AG10803 (cell line): ENCODE measurements around the gene SORL1.

ENCODE experiments used
- DNase-seq: peaks from one replicate; pipeline ENCODE4 v3.0.0; 2010; ENCODE audit warnings: low read depth
- H3K4me3 ChIP-seq: 2 replicates; pipeline ENCODE4 v1.5.1; 2011; ENCODE audit warnings: mild to moderate bottlenecking, low read length, control low read depth
- TF ChIP-seq, protein P1 (sequence below): conservative IDR thresholded peaks from 2 replicates; pipeline ENCODE4 v1.5.1; 2011; ENCODE audit warnings: mild to moderate bottlenecking, low read length, control low read depth, inconsistent platforms

SORL1 gene

DNA sequence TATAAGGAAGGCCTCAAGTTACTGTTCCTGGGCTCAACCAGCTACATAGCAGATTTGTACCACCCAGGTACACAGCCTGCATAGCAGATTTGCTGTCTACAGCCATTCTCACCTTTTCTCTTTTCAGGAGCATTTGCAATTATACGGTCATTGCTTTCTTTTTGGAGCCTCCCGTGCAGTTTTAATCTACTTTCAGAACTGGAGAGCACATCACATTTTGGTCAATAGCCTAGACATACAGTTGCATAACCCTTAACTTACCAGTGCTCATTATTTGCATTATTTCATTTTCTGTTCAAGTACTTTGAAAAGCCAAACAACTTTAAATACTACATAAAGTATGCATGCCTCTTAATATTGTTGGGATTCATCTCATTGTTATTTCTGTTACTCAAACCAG is 151.2 kb downstream of the SORL1 start:
- no peak overlapping the region for H3K4me3 ChIP-seq
- TF ChIP-seq, protein P1, sequence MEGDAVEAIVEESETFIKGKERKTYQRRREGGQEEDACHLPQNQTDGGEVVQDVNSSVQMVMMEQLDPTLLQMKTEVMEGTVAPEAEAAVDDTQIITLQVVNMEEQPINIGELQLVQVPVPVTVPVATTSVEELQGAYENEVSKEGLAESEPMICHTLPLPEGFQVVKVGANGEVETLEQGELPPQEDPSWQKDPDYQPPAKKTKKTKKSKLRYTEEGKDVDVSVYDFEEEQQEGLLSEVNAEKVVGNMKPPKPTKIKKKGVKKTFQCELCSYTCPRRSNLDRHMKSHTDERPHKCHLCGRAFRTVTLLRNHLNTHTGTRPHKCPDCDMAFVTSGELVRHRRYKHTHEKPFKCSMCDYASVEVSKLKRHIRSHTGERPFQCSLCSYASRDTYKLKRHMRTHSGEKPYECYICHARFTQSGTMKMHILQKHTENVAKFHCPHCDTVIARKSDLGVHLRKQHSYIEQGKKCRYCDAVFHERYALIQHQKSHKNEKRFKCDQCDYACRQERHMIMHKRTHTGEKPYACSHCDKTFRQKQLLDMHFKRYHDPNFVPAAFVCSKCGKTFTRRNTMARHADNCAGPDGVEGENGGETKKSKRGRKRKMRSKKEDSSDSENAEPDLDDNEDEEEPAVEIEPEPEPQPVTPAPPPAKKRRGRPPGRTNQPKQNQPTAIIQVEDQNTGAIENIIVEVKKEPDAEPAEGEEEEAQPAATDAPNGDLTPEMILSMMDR, result no peak
- DNase-seq, result no peak

DNA sequence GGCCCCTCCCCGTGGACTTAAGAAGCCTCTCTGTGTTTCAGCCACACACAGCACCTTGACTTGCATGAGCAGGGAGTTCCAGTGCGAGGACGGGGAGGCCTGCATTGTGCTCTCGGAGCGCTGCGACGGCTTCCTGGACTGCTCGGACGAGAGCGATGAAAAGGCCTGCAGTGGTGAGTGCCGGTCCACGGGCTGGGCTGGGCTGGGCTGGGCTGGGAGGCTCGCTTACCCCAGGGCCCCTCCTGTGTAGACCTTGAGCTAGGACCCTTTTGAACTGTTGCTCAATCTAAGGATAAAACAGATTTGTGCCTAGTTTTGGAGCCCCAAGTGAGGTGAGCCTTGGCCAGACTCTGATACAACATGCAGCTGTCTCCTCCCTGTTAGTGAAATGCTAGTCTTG is 152.0 kb downstream of the SORL1 start:
- TF ChIP-seq, protein P1, result no peak
- no peak for DNase-seq
- no peak overlapping the region for H3K4me3 ChIP-seq

DNA sequence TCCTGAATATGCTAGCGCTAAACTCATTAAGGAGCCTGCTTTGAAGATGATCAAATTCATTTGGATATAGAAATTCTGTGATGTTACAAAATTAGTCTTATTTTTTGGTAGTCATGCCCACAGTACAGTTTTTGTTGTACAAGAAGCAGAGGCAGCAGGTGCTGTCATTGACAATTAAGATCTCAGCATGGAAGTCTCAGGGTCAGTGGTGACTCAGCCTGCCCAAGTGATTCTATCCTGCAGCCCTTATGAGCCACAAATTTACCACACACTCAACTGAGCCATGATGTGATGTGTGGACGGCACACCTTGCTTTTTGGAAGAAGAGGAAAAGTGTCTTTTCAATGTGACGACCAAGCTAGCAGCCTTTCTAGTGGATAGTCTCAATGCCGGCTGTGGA is 154.2 kb downstream of the SORL1 start:
- TF ChIP-seq, protein P1, result no peak
- no peak for DNase-seq
- no peak overlapping the region for H3K4me3 ChIP-seq

DNA sequence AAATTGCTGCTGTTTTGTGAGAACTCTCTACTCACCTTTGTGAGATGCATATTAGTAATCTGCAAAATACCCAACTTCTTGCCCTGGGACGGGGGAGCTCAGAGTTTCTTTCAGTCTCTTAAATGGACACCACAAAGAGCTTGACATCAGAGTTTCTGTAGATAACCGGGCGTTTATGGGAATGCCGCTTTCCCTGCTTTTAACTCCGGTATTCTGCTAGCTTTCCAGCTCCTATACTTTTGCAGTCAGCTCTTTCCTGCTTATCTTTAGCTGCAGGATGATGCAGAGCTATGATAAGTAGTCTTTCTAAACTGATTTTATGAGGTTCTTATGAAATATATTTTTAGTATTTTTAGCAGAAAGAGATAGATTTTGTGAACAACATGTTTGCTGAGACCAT is 155.2 kb downstream of the SORL1 start:
- no peak overlapping the region for H3K4me3 ChIP-seq
- DNase-seq, result no peak
- TF ChIP-seq, protein P1, result no peak

DNA sequence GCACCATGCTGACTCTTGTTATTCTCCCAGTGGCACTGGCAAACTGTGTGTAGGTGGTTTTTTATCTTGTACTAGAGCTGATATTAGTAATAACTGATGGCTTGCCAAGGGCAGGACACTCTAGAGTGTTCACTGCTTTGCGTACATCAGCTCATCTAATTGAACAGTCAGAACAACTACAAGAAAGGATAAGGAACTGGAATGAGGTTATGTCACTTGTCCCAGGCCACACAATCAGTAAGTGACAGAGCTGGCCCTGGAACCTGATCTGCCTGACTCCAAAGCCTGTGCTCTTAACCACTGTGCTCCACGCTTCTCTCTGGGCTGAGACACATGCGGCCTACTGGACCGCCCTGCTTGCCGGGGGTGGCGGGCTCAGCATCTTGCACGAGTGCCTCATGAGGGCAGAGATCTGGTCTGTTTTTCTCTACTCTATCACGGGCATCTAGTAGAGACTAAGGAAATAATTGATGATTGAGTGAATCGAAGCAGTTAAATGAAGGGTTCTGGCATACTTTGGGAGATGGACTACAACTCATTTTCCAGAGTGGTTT is 156.5 kb downstream of the SORL1 start:
- DNase-seq, result no peak
- no peak overlapping the region for H3K4me3 ChIP-seq
- TF ChIP-seq, protein P1, result no peak

DNA sequence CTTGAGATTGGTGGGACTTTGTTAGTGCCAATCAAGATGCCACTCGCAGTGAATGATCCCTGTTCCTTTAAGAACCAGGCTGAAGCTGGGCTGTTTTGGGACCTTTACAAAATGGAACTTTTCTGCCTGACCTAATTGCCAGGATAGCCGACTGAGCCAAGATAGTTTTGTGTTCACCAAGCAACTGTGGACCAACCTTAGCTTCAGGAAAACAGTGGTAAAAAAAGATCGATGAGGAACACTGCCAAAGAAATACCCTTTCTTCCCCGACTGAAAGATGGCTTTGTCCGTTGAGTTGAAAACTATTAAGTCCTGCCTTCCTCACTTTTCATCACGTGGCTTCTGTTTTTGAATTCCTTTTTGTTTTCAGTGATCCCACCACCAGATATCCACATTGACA is 158.6 kb downstream of the SORL1 start:
- no peak overlapping the region for H3K4me3 ChIP-seq
- DNase-seq, result no peak
- TF ChIP-seq, protein P1, result no peak

DNA sequence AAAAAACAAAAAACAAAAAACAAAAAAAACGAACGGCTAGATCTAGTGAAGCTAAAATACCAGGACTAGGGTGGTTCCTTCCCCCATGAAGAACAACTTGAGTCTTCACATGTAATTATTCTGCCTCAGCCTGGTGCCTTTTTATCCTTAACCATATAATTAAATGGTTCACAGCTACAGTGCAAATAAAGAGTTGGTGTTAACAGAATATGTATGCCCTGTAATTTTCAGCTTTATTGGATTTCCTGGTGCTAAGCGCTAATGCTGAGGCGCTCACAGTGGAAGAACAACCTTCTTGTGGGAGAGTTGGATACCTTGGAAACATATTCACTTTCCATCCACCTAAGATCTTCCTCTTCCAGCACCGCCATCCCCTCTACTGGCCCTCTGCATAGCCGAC is 159.1 kb downstream of the SORL1 start:
- H3K4me3 ChIP-seq, result no peak overlapping the region
- TF ChIP-seq, protein P1, result no peak
- DNase-seq, result no peak
